Glutamatergic neuron (in vitro differentiated cells): ENCODE data around the gene RALGPS1. TPM values are rescaled to one million over a fixed set of nuclear protein-coding genes. Genes with fewer than 3 reads are reported as not detected.

Experiments used
- DNase-seq: peaks from one replicate; pipeline ENCODE4 v3.0.0; 2022
- H3K27ac Mint-ChIP-seq: one replicate; pipeline ENCODE4 v1.8.0; 2020; ENCODE audit warnings: mild to moderate bottlenecking, mixed read lengths, inconsistent platforms; ENCODE audit not compliant: unreplicated experiment
- H3K27me3 Mint-ChIP-seq: one replicate; pipeline ENCODE4 v1.8.0; 2020; ENCODE audit warnings: mild to moderate bottlenecking, moderate library complexity, mixed read lengths, inconsistent platforms; ENCODE audit not compliant: unreplicated experiment
- H3K36me3 Mint-ChIP-seq: one replicate; pipeline ENCODE4 v1.8.0; 2020; ENCODE audit warnings: mild to moderate bottlenecking, mixed read lengths, inconsistent platforms; ENCODE audit not compliant: unreplicated experiment
- H3K4me1 Mint-ChIP-seq: one replicate; pipeline ENCODE4 v1.8.0; 2020; ENCODE audit warnings: mild to moderate bottlenecking, low read depth, mixed read lengths, inconsistent platforms; ENCODE audit not compliant: unreplicated experiment
- H3K4me3 Mint-ChIP-seq: one replicate; pipeline ENCODE4 v1.8.0; 2020; ENCODE audit warnings: mild to moderate bottlenecking, mixed read lengths, inconsistent platforms; ENCODE audit not compliant: unreplicated experiment
- H3K9me3 Mint-ChIP-seq: one replicate; pipeline ENCODE4 v1.8.0; 2020; ENCODE audit warnings: mild to moderate bottlenecking, moderate library complexity, mixed read lengths, inconsistent platforms; ENCODE audit not compliant: unreplicated experiment
- long read RNA-seq: library from polyadenylated mRNA; unstranded; transcript quantifications from one replicate; pipeline ENCODE4 v2.0.0, GENCODE V29; 2020; ENCODE audit not compliant: unreplicated experiment
- total RNA-seq: library from RNA; stranded (reverse); fragmentation: NEBNext Ultra II Directional; extraction: Animal tissue kit (Norgen Biotek cat#: 25700); gene quantifications from one replicate; pipeline ENCODE4 v1.2.1, GENCODE V29; 2021; ENCODE audit not compliant: unreplicated experiment
- TF ChIP-seq, protein P1 (sequence below): fragments of 200-600 bp; sonication (generic); IDR thresholded peaks from one replicate; pipeline ENCODE4 v1.5.0; 2021; ENCODE audit not compliant: partially characterized antibody, unreplicated experiment

The RALGPS1 gene, protein sequence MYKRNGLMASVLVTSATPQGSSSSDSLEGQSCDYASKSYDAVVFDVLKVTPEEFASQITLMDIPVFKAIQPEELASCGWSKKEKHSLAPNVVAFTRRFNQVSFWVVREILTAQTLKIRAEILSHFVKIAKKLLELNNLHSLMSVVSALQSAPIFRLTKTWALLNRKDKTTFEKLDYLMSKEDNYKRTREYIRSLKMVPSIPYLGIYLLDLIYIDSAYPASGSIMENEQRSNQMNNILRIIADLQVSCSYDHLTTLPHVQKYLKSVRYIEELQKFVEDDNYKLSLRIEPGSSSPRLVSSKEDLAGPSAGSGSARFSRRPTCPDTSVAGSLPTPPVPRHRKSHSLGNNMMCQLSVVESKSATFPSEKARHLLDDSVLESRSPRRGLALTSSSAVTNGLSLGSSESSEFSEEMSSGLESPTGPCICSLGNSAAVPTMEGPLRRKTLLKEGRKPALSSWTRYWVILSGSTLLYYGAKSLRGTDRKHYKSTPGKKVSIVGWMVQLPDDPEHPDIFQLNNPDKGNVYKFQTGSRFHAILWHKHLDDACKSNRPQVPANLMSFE
- total RNA-seq = 23.8 TPM
- long read RNA-seq, partial matches to known transcripts = 2 of 8 reads
- long read RNA-seq, other reads (novel, unspliced or antisense) = 5 of 8 reads

DNA sequence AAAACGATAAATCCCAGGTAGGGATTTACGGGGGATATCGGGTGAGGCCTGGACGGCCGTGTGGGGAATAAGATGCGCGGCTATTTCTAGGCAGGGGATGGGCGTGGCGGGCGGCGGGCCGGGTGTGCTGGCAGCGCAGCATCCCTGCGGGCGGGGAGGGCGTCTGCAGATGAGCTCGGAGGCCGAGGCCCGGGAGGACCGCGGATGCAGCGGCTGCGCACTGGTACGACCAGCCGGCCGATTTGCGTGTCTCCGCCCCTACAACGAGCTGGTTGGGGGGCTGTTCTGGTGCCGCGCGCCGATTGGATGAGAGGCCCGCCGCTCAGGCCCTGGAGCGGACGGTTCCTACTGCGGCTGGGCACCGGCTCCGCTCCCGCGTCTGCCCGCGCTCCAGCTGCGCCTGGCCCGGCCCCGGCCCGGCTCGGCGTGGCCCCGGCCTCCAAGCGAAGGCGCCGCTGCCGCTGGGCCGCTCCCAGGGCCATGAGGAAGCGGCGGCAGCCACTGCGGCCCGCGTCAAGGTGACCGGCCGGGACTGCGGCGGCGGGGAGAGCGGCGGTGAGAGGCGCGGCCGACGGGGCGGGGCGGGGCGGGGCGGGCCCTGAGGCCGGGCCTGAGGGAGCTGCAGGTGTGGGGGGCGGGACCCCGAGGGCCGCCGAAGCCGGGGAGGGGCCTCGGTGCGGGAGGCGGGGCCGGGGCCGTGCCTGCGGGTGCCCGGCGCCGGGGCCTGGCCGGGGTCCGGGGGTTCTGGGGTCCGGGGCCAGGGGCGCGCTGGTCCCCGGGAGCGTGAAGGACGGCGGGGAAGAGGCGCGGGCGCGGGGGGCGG is at the start of gene RALGPS1:
Gene RALGPS1, plus strand, starts transcription at position 325 of the 823 bp plus-strand sequence. CDS start 47,508 bp downstream, outside the sequence.
- peak within 1 kb of the TSS; percentile 52 for H3K27ac Mint-ChIP-seq

DNA sequence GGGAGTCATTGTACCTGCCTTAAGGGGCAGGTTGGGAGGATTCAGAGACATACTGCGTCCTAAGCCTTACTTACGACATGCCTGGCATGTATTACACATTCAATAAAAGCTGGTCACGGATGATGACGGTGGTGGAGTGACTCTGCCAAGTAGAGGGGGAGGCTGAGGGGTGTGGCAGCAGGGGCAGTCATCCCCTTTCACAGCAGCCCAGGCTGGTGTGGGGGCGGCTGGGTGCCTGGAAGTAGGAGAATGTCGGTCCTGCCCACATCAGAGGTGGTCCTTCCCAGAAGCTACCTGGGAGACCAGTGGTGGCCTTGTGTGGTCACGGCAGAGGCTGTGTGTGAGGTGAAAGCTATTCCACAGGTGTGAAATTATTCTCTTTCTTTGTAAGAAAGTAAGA is 45.2 kb upstream of the RALGPS1 start:
- Mint-ChIP-seq H3K4me1 (peaks cover 7% of the 10 kb centered on the region), H3K27ac (no peak overlapping the region), H3K9me3 (no peaks in the 10 kb centered on the region), H3K4me3 (no peak overlapping the region), H3K36me3 (no peaks in the 10 kb centered on the region), H3K27me3 (no peaks in the 10 kb centered on the region)
- no peak for DNase-seq
- TF ChIP-seq, protein P1, sequence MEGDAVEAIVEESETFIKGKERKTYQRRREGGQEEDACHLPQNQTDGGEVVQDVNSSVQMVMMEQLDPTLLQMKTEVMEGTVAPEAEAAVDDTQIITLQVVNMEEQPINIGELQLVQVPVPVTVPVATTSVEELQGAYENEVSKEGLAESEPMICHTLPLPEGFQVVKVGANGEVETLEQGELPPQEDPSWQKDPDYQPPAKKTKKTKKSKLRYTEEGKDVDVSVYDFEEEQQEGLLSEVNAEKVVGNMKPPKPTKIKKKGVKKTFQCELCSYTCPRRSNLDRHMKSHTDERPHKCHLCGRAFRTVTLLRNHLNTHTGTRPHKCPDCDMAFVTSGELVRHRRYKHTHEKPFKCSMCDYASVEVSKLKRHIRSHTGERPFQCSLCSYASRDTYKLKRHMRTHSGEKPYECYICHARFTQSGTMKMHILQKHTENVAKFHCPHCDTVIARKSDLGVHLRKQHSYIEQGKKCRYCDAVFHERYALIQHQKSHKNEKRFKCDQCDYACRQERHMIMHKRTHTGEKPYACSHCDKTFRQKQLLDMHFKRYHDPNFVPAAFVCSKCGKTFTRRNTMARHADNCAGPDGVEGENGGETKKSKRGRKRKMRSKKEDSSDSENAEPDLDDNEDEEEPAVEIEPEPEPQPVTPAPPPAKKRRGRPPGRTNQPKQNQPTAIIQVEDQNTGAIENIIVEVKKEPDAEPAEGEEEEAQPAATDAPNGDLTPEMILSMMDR = no peak

More for the DNA sequence above, at the start of gene RALGPS1:
- Mint-ChIP-seq H3K27me3 (peaks cover 11% of the 10 kb centered on the region), H3K4me3 (peak within 1 kb of the TSS; percentile 84), H3K36me3 (no peaks in the 10 kb centered on the region), H3K4me1 (peaks cover 2% of the 10 kb centered on the region), H3K9me3 (peaks cover 4% of the 10 kb centered on the region)
- TF ChIP-seq, protein P1 = no peak
- peak; percentile 97 for DNase-seq

DNA sequence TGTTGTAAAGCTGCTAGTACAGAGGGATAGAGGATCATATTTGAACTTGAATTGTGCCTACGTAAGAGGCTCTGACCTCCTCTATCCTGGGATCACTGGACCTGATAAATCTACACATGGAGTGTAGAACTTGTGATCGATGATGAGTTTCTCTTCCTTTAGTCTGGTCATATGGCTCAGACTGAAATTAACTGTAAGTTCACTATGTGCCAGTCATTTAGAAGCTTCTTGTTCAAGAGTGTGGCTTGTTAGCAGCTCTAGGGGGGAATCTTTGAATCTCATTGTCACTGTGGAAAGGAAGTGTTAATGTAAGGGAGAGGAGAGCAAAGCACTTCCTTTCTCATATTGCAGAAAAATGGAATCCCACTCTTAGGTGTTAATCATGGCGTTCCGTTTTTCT is 42.1 kb upstream of the RALGPS1 start:
- Mint-ChIP-seq H3K27ac (no peak overlapping the region), H3K36me3 (no peaks in the 10 kb centered on the region), H3K4me3 (no peak overlapping the region), H3K4me1 (peaks cover 11% of the 10 kb centered on the region), H3K9me3 (peaks cover 3% of the 10 kb centered on the region), H3K27me3 (no peaks in the 10 kb centered on the region)
- TF ChIP-seq, protein P1 = no peak
- no peak for DNase-seq

DNA sequence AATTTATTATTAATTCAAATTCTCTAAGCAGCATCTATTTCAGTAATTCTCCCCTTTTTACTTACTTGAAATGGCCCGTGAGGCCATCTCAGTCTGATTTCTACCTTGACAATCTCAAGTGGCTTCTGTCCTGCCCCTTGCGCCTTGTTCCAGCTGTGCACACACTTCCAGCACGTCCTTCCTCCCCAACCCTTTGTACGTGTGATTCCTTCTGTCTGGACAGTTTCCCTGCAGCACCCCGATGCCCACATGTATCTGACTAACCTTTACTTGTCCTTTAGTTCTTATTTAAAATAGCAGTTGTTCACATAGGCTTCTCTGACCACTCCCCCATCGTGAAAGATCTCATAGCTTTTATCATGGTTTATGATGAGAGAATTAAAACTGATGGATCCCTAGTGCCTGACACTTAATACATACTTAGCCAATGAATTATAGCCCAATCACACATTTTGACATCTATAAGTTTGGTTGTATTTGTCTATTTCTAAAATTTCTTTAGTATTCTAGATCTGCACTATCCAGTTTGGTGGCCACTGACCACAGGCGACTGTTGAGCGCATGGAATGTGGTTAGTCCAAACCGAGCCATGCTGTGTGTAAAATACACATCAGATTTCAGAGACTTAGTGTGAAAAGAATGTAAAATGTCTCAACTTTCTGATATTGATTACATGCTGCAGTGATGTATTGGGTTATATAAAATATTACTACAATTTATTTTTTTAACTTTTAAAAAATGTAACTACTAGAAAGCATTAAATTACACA is 39.9 kb upstream of the RALGPS1 start:
- TF ChIP-seq, protein P1 = no peak
- H3K4me1 Mint-ChIP-seq = peaks cover 6% of the 10 kb centered on the region

More for the DNA sequence above, 39.9 kb upstream of the RALGPS1 start:
- no peak for DNase-seq
- Mint-ChIP-seq H3K4me3 (no peak overlapping the region), H3K27me3 (no peaks in the 10 kb centered on the region), H3K27ac (no peak overlapping the region), H3K36me3 (peaks cover 9% of the 10 kb centered on the region), H3K9me3 (peaks cover 3% of the 10 kb centered on the region)
